WTC11 (cell line): Measurements from ENCODE around the gene ZNF22. TPM values are rescaled to one million over a fixed set of nuclear protein-coding genes. Genes with fewer than 3 reads are reported as not detected.

Experiments
- ATAC-seq: fragments of 200-7000 bp; cut with Tn5 transposase; 2 replicates; pipeline ENCODE4 v1.10.0; 2021; ENCODE audit warnings: mild to moderate bottlenecking, moderate library complexity
- CTCF ChIA-PET: fragments of 300-600 bp; sonication (Branson Sonifier 250); formaldehyde crosslinking; loops from one replicate; lab custom pipeline; 2021; ENCODE audit warnings: antibody characterized with exemption; lab: Charles Lee
- POLR2A ChIA-PET: fragments of 350-600 bp; sonication (Branson Sonifier 250); formaldehyde crosslinking; loops from one replicate; lab custom pipeline; 2021; ENCODE audit warnings: antibody characterized with exemption; lab: Charles Lee
- DNase-seq: peaks from one replicate; pipeline ENCODE4 v3.0.0; 2021; ENCODE audit warnings: low spot score
- H3K27ac Mint-ChIP-seq: 2 replicates; pipeline ENCODE4 v1.8.0; 2021; ENCODE audit warnings: mixed read lengths
- H3K27me3 Mint-ChIP-seq: 2 replicates; pipeline ENCODE4 v1.8.0; 2021; ENCODE audit warnings: low read depth, mild to moderate bottlenecking, moderate library complexity, mixed read lengths
- H3K36me3 Mint-ChIP-seq: 2 replicates; pipeline ENCODE4 v1.8.0; 2021; ENCODE audit warnings: mixed read lengths
- H3K4me1 Mint-ChIP-seq: 2 replicates; pipeline ENCODE4 v1.8.0; 2022; ENCODE audit warnings: mixed read lengths
- H3K4me3 Mint-ChIP-seq: 2 replicates; pipeline ENCODE4 v1.8.0; 2021; ENCODE audit warnings: mild to moderate bottlenecking, moderate library complexity, mixed read lengths
- H3K9me3 Mint-ChIP-seq: 2 replicates; pipeline ENCODE4 v1.8.0; 2021; ENCODE audit warnings: mixed read lengths
- ATF6 ChIP-seq: sonication (generic); formaldehyde crosslinking; IDR thresholded peaks from 2 replicates; pipeline ENCODE4 v1.8.1; 2023; ENCODE audit warnings: mild to moderate bottlenecking, missing genetic modification reagents
- CREB1 ChIP-seq: sonication (generic); formaldehyde crosslinking; IDR thresholded peaks from 2 replicates; pipeline ENCODE4 v1.8.0; 2023; ENCODE audit warnings: mild to moderate bottlenecking, missing genetic modification reagents
- MXD4 ChIP-seq: fragments of 250-450 bp; sonication (Bioruptor Pico); IDR thresholded peaks from 2 replicates; pipeline ENCODE4 v1.8.0; 2021; ENCODE audit warnings: mild to moderate bottlenecking, moderate library complexity, borderline replicate concordance
- OVOL2 ChIP-seq: fragments of 250-450 bp; sonication (Bioruptor Pico); IDR thresholded peaks from 2 replicates; pipeline ENCODE4 v1.9.0; 2021; ENCODE audit warnings: mild to moderate bottlenecking, borderline replicate concordance
- SOX15 ChIP-seq: fragments of 250-450 bp; sonication (Bioruptor Pico); IDR thresholded peaks from 2 replicates; pipeline ENCODE4 v1.9.0; 2021; ENCODE audit warnings: mild to moderate bottlenecking
- TP53 ChIP-seq: sonication (generic); formaldehyde crosslinking; IDR thresholded peaks from 2 replicates; pipeline ENCODE4 v1.8.1; 2023; ENCODE audit warnings: mild to moderate bottlenecking, missing genetic modification reagents
- ZNF281 ChIP-seq: sonication (generic); formaldehyde crosslinking; IDR thresholded peaks from 2 replicates; pipeline ENCODE4 v1.8.0; 2023; ENCODE audit warnings: mild to moderate bottlenecking, missing genetic modification reagents
- ZNF416 ChIP-seq: fragments of 250-450 bp; sonication (Bioruptor Pico); IDR thresholded peaks from 2 replicates; pipeline ENCODE4 v1.9.0; 2021; ENCODE audit warnings: mild to moderate bottlenecking, inconsistent platforms
- ZNF512 ChIP-seq: sonication (generic); formaldehyde crosslinking; IDR thresholded peaks from 2 replicates; pipeline ENCODE4 v1.8.1; 2022; ENCODE audit warnings: missing genetic modification reagents, borderline replicate concordance
- ZNF532 ChIP-seq: fragments of 250-450 bp; sonication (Bioruptor Pico); IDR thresholded peaks from 2 replicates; pipeline ENCODE4 v1.9.0; 2021; ENCODE audit warnings: mild to moderate bottlenecking, borderline replicate concordance
- total RNA-seq: library from RNA; stranded (reverse); gene quantifications from 3 replicates; pipeline ENCODE4 v1.2.3, GENCODE V29; 2021
- TF ChIP-seq, protein P1 (sequence below): sonication (generic); formaldehyde crosslinking; IDR thresholded peaks from 2 replicates; pipeline ENCODE4 v1.8.0; 2022; ENCODE audit warnings: mild to moderate bottlenecking, missing genetic modification reagents
- TF ChIP-seq, protein P2 (sequence below): fragments of 250-450 bp; sonication (Bioruptor Pico); conservative IDR thresholded peaks from 2 replicates; pipeline ENCODE4 v1.9.0; 2021; ENCODE audit warnings: mild to moderate bottlenecking
- TF ChIP-seq, protein P3 (sequence below): fragments of 250-450 bp; sonication (Bioruptor Pico); IDR thresholded peaks from 2 replicates; pipeline ENCODE4 v1.8.0; 2021; ENCODE audit warnings: mild to moderate bottlenecking

Gene ZNF22
- total RNA-seq, 1 experiment from 2014 or later: 31.0 TPM

DNA sequence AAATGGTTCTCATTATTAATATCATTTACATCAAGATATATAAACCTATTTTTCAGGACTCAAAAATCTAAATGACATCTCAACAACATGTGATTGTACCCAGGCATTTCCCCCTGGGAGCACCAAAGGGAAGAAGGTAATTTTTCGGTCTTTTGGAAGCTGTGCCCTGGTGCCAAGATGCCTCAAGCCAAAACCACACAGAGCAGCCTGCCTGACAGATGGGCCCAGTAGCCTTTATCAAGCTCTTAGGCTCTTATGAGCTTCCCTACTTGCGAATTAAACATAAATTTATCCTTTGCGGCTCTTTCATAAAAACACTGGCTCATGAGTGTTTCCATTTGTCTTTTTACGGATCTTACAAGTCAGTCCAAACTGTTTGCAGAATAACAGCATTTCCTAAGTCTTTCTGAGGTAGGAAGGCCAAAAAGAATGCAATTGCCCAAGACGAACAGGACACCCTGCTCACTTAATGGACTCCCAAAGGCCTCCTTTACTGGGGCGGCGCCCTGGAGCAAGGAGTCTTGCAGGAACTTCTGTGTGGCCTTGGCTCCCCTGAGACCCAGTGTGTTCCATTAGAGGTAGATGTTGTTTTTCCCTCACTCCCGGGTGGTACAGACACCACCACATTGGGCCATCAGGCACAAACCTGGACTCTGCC lies 45.2 kb upstream of the ZNF22 start (continued):
- TF ChIP-seq ZNF532 (CRISPR knock-in tag): no peak
- TF ChIP-seq OVOL2 (CRISPR knock-in tag): no peak
- no peak for TF ChIP-seq ATF6
- no peak for TF ChIP-seq ZNF512 (CRISPR knock-in tag)
- TF ChIP-seq CREB1 (CRISPR knock-in tag): no peak
- TF ChIP-seq, protein P1, sequence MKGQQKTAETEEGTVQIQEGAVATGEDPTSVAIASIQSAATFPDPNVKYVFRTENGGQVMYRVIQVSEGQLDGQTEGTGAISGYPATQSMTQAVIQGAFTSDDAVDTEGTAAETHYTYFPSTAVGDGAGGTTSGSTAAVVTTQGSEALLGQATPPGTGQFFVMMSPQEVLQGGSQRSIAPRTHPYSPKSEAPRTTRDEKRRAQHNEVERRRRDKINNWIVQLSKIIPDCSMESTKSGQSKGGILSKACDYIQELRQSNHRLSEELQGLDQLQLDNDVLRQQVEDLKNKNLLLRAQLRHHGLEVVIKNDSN (CRISPR knock-in tag): no peak

GRCh38 chr10:44956226-44956625 lies 44.5 kb upstream of the ZNF22 start:
- POLR2A ChIA-PET: no interaction called here

More at GRCh38 chr10:44956226-44956625, 44.5 kb upstream of the ZNF22 start:
- Mint-ChIP-seq H3K4me1 (peaks cover 38% of the 10 kb centered on the region), H3K9me3 (peaks cover 5% of the 10 kb centered on the region; the same call in 1 of the 2 replicates), H3K4me3 (no peak overlapping the region), H3K27ac (no peak overlapping the region), H3K27me3 (peaks cover 10% of the 10 kb centered on the region), H3K36me3 (peaks cover 9% of the 10 kb centered on the region)
- DNase-seq: no peak
- TF ChIP-seq TP53 (no peak), ZNF416 (CRISPR knock-in tag) (no peak), MXD4 (CRISPR knock-in tag) (no peak), ZNF281 (CRISPR knock-in tag) (no peak), SOX15 (CRISPR knock-in tag) (no peak)
- TF ChIP-seq, protein P2, sequence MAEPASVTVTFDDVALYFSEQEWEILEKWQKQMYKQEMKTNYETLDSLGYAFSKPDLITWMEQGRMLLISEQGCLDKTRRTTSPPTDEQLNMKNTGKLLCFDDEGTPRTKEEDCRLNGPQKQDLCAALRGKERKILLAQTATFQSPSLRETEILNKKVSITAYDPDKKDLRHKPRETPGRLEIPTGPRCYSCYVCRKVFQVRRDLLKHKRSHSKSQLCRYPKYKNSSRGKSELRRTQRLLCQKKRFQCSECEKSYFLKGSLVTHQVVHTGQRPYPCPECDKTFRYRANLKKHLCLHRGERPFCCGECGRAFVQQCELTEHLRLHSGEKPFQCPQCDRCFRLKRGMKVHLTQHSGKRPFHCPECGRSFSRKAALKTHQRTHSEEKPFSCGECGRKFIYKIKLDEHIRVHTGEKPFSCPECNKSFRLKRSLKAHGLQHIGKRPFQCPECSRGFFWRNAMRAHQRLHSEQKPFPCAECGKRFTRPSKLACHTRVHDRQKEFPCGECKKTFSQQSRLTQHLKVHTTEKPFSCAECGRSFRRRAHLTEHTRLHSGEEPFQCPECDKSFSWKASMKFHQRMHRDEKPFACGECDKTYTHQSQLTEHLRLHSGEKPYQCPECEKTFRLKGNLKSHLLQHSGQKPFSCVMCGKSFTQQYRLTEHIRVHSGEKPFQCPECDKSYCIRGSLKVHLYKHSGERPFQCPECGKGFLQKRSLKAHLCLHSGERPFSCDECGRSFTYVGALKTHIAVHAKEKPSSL (CRISPR knock-in tag): no peak
- TF ChIP-seq, protein P3, sequence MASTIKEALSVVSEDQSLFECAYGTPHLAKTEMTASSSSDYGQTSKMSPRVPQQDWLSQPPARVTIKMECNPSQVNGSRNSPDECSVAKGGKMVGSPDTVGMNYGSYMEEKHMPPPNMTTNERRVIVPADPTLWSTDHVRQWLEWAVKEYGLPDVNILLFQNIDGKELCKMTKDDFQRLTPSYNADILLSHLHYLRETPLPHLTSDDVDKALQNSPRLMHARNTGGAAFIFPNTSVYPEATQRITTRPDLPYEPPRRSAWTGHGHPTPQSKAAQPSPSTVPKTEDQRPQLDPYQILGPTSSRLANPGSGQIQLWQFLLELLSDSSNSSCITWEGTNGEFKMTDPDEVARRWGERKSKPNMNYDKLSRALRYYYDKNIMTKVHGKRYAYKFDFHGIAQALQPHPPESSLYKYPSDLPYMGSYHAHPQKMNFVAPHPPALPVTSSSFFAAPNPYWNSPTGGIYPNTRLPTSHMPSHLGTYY (CRISPR knock-in tag): no peak
- CTCF ChIA-PET: no interaction called here
- no peak for ATAC-seq
